ENCODE results near the gene CTAGE8. TPM values are rescaled to one million over a fixed set of nuclear protein-coding genes. Genes with fewer than 3 reads are reported as not detected.
"Not testable (repeated sequence)": the region's sequence is repeated elsewhere in the genome, so short reads cannot be mapped to it uniquely, and the experiment has no call there.

CTAGE8 gene
- total and polyA plus RNA-seq, 10 of the 15 experiments (the other 5 are each of a cell fraction or from before 2014, with no cell fraction given): 0.09 to 1.5 (median 0.65) TPM

GRCh38 chr7:144247674-144248330 lies 21.3 kb downstream of the CTAGE8 start:
- H3K9ac ChIP-seq (ENCODE audit: control insufficient read depth, insufficient read depth, low read length); H3K79me2 ChIP-seq (ENCODE audit: control insufficient read depth, insufficient read depth, low read length); H3K27me3 ChIP-seq (replicated peaks in 1 of 2; ENCODE audit: control insufficient read depth in 2 of 2, insufficient read depth in 2 of 2, low read length in 1 of 2); BruUV-seq (replicated peaks); RAD21 ChIA-PET (ENCODE audit: unreplicated experiment); H3K27ac ChIP-seq (ENCODE audit: control insufficient read depth, insufficient read depth); intact Hi-C loops (cut with micrococcal nuclease; ENCODE audit: unreplicated experiment); H3K4me1 ChIP-seq (ENCODE audit: control insufficient read depth, insufficient read depth, low read length); H3K36me3 ChIP-seq (ENCODE audit: control insufficient read depth in 2 of 2, insufficient read depth in 2 of 2, low read length in 1 of 2); in situ Hi-C loops (cut with MboI); FAIRE-seq; H2AFZ ChIP-seq (ENCODE audit: control insufficient read depth, low read depth, low read length); H3K4me3 ChIP-seq; DNase-seq (ENCODE audit: low read depth, low spot score); H3K9me3 ChIP-seq (replicated peaks; ENCODE audit: control insufficient read depth, insufficient read depth, low read length); H4K20me1 ChIP-seq (ENCODE audit: control insufficient read depth, insufficient read depth); POLR2A ChIA-PET; SMC1A ChIA-PET (ENCODE audit: uncharacterized antibody, unreplicated experiment); CTCF ChIA-PET; H3K4me2 ChIP-seq (ENCODE audit: control insufficient read depth, insufficient read depth): not testable (repeated sequence)
- WGBS (ENCODE audit: insufficient coverage, insufficient replicate concordance, low lambda C conversion rate, missing lambda C conversion rate): no CpG with 5 or more reads among the region's 1 CpG
- peak; percentile 44 for ATAC-seq

GRCh38 chr7:144246967-144247366 lies 22.1 kb downstream of the CTAGE8 start:
- H2AFZ ChIP-seq (ENCODE audit: control insufficient read depth, low read depth, low read length); intact Hi-C loops (cut with micrococcal nuclease; ENCODE audit: unreplicated experiment); H3K27me3 ChIP-seq (replicated peaks in 1 of 2; ENCODE audit: control insufficient read depth in 2 of 2, insufficient read depth in 2 of 2, low read length in 1 of 2); CTCF ChIA-PET; H3K27ac ChIP-seq (ENCODE audit: control insufficient read depth, insufficient read depth); BruUV-seq (replicated peaks); H3K9me3 ChIP-seq (replicated peaks; ENCODE audit: control insufficient read depth, insufficient read depth, low read length); POLR2A ChIA-PET; DNase-seq (ENCODE audit: low read depth, low spot score); H3K36me3 ChIP-seq (ENCODE audit: control insufficient read depth in 2 of 2, insufficient read depth in 2 of 2, low read length in 1 of 2); H3K4me1 ChIP-seq (ENCODE audit: control insufficient read depth, insufficient read depth, low read length); H3K9ac ChIP-seq (ENCODE audit: control insufficient read depth, insufficient read depth, low read length); RAD21 ChIA-PET (ENCODE audit: unreplicated experiment); SMC1A ChIA-PET (ENCODE audit: uncharacterized antibody, unreplicated experiment); H4K20me1 ChIP-seq (ENCODE audit: control insufficient read depth, insufficient read depth); ATAC-seq; H3K79me2 ChIP-seq (ENCODE audit: control insufficient read depth, insufficient read depth, low read length); H3K4me3 ChIP-seq; H3K4me2 ChIP-seq (ENCODE audit: control insufficient read depth, insufficient read depth); in situ Hi-C loops (cut with MboI); FAIRE-seq: not testable (repeated sequence)
- no CpG with 5 or more reads among the region's 5 CpGs for WGBS (ENCODE audit: insufficient coverage, insufficient replicate concordance, low lambda C conversion rate, missing lambda C conversion rate)

GRCh38 chr7:144245372-144245771 lies 23.7 kb downstream of the CTAGE8 start:
- H3K27me3 ChIP-seq (replicated peaks in 1 of 2; ENCODE audit: control insufficient read depth in 2 of 2, insufficient read depth in 2 of 2, low read length in 1 of 2); H3K4me1 ChIP-seq (ENCODE audit: control insufficient read depth, insufficient read depth, low read length); intact Hi-C loops (cut with micrococcal nuclease; ENCODE audit: unreplicated experiment); RAD21 ChIA-PET (ENCODE audit: unreplicated experiment); H3K4me3 ChIP-seq; DNase-seq (ENCODE audit: low read depth, low spot score); H3K9me3 ChIP-seq (replicated peaks; ENCODE audit: control insufficient read depth, insufficient read depth, low read length); H3K9ac ChIP-seq (ENCODE audit: control insufficient read depth, insufficient read depth, low read length); H4K20me1 ChIP-seq (ENCODE audit: control insufficient read depth, insufficient read depth); SMC1A ChIA-PET (ENCODE audit: uncharacterized antibody, unreplicated experiment); BruUV-seq (replicated peaks); in situ Hi-C loops (cut with MboI); POLR2A ChIA-PET; H3K4me2 ChIP-seq (ENCODE audit: control insufficient read depth, insufficient read depth); FAIRE-seq; H3K36me3 ChIP-seq (ENCODE audit: control insufficient read depth in 2 of 2, insufficient read depth in 2 of 2, low read length in 1 of 2); CTCF ChIA-PET; H3K79me2 ChIP-seq (ENCODE audit: control insufficient read depth, insufficient read depth, low read length); H3K27ac ChIP-seq (ENCODE audit: control insufficient read depth, insufficient read depth); H2AFZ ChIP-seq (ENCODE audit: control insufficient read depth, low read depth, low read length): not testable (repeated sequence)
- WGBS (ENCODE audit: insufficient coverage, insufficient replicate concordance, low lambda C conversion rate, missing lambda C conversion rate): no CpG with 5 or more reads among the region's 2 CpGs
- peak; percentile 30; the same call in 2 of the 3 replicates for ATAC-seq

- in situ Hi-C loops (cut with MboI); H3K9me3 ChIP-seq (replicated peaks; ENCODE audit: control insufficient read depth, insufficient read depth, low read length); ATAC-seq; POLR2A ChIA-PET; BruUV-seq (replicated peaks); DNase-seq (ENCODE audit: low read depth, low spot score); H3K9ac ChIP-seq (ENCODE audit: control insufficient read depth, insufficient read depth, low read length); H4K20me1 ChIP-seq (ENCODE audit: control insufficient read depth, insufficient read depth); H3K4me3 ChIP-seq; FAIRE-seq; H2AFZ ChIP-seq (ENCODE audit: control insufficient read depth, low read depth, low read length); CTCF ChIA-PET; H3K4me1 ChIP-seq (ENCODE audit: control insufficient read depth, insufficient read depth, low read length); H3K27me3 ChIP-seq (replicated peaks in 1 of 2; ENCODE audit: control insufficient read depth in 2 of 2, insufficient read depth in 2 of 2, low read length in 1 of 2); H3K4me2 ChIP-seq (ENCODE audit: control insufficient read depth, insufficient read depth); H3K27ac ChIP-seq (ENCODE audit: control insufficient read depth, insufficient read depth); H3K79me2 ChIP-seq (ENCODE audit: control insufficient read depth, insufficient read depth, low read length); RAD21 ChIA-PET (ENCODE audit: unreplicated experiment); H3K36me3 ChIP-seq (ENCODE audit: control insufficient read depth in 2 of 2, insufficient read depth in 2 of 2, low read length in 1 of 2); intact Hi-C loops (cut with micrococcal nuclease; ENCODE audit: unreplicated experiment); SMC1A ChIA-PET (ENCODE audit: uncharacterized antibody, unreplicated experiment): not testable (repeated sequence)
- WGBS (ENCODE audit: insufficient coverage, insufficient replicate concordance, low lambda C conversion rate, missing lambda C conversion rate): 73% methylated on average over 1 of the region's 2 CpGs
Measured at GRCh38 chr7:144239365-144239764, 29.7 kb downstream of the CTAGE8 start, which contains the start of gene OR2A42. Gene OR2A42 (minus strand): TSS chr7:144239605. CDS start chr7:144232843, 6,762 bp downstream.
